ENCODE measurements around the gene NSMCE1.
"Not testable (repeated sequence)": the region's sequence is repeated elsewhere in the genome, so short reads cannot be mapped to it uniquely, and the experiment has no call there.

Gene NSMCE1

DNA sequence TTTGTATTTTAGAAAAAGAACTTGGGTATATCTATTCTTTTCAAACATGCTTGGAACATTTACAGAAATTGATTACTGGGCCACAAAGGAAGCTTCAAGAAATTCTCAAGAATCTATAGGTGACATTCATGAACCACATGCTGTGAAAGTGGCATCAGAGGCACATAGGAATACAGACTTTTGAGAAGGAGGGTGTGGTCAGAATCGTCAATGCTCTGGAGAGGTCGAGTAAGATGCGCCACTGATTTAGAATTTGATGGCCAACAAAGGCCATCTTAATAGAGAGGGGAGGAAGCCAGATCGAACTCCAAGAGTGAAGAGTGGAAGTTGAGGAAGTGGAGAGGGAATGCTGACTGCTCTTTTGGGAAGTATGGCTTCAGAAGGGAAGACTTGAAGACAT, 3.5 kb upstream of the NSMCE1 start:
- no peak for DNase-seq (ENCODE audit: low read depth, low spot score)

DNA sequence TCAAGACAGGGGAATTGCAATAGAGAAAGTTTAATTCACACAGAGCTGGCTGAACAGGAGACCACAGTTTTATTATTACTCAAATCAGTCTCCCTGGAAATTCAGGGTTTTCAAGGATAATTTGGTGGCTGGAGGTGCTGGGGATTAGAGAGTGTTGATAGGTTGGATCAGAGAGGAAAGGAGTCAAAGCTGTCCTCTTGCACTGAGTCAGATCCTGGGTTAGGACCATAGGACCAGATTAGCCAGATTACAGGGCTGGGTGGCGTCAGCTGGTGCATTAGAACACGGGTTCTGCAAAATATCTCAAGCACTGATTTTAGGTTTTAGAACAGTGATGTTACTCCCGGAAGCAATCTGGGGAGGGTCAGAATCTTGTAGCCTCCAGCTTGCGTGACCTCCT, 1.8 kb upstream of the NSMCE1 start:
- no peak for DNase-seq (ENCODE audit: low read depth, low spot score)

DNA sequence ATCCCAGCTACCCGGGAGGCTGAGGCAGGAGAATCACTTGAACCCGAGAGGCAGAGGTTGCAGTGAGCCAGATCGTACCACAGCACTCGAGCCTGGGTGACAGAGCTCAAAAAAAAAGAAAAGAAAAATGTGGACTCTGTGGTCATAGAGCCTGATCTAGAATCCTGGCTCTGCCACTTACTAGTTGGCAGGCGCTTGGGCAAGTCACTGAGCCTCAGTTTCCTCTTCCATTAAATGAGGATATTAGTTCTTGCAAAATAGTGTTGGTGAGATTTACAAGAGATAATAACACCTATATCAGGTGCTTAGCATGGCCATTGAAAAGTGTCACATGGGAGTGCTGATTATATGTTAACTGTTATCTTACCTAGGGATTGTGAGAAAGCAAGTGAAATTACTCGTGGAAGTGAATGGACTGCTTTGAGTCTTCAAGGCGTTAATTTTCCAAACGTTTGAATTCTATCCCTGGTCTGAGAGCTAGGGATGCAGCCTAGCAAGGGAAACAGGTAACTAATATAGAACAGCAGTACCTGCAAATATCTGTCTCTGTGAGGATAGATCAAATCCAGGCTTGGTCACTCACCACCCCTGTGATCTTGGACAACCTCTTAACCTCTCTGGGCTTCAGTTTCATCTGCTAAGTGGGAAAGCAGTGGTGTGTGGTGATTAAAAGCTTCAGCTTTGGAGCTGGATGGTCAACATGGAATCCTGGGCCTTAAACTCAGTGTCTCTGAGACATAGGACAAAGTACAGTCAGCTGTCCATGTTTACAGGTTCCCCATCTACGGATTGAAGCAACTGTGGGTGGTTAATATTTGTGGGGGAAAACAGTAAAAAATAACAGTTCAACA, 953 bp upstream of the NSMCE1 start:
- DNase-seq (ENCODE audit: low read depth, low spot score), result no peak

- no peak for DNase-seq (ENCODE audit: low read depth, low spot score)
Observed at GRCh38 chr16:27267037-27267677, 1.4 kb downstream of the NSMCE1 start.

GRCh38 chr16:27265982-27266381, 2.6 kb downstream of the NSMCE1 start:
- DNase-seq (ENCODE audit: low read depth, low spot score), result no peak

- DNase-seq (ENCODE audit: low read depth, low spot score), result no peak
Observed at GRCh38 chr16:27264151-27264550, 4.4 kb downstream of the NSMCE1 start.

GRCh38 chr16:27262904-27263423, 5.6 kb downstream of the NSMCE1 start:
- not testable (repeated sequence) for DNase-seq (ENCODE audit: low read depth, low spot score)

DNA sequence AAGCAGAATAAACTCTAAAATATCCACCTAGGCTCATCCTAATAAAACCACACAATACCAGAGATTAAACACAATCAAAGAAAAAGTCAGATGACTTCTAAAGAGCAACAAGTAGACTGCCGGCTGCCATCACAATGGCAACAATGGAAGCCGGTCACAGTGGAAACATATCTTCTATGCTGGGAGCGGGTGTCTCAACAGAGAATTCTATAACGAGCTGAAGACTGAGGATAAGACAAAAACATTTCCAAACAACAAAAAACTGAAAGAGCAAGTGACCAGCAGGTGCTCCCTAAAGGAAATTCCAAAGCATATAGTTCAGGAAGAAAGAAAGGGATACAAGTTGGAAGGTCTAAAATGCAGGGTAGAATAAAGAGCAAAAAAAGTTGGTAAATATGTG, 8.9 kb downstream of the NSMCE1 start:
- DNase-seq (ENCODE audit: low read depth, low spot score), result no peak

DNA sequence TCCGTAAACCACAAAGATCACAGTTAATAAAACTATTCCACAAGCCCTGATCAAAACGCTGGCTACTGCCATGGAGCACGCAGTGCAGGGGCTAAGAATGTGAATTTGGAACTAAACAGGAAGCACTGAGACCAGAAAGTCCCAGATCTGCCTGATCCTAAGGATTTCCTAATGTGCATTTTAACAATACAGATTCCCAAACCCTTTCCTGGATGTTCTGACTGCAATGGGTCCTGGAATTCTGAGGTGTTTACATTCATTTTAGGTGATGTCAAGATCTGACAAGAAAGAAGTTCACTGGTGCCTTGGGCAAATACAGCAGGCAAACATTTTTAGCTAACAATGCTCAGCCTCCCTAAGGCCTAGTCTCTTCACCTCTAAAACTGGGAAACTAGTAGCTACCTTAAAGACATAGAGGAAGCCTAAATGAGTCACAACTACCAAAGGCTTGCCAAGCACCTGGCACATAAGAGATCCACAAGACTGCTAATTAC, 10.3 kb downstream of the NSMCE1 start:
- DNase-seq (ENCODE audit: low read depth, low spot score), result no peak

DNA sequence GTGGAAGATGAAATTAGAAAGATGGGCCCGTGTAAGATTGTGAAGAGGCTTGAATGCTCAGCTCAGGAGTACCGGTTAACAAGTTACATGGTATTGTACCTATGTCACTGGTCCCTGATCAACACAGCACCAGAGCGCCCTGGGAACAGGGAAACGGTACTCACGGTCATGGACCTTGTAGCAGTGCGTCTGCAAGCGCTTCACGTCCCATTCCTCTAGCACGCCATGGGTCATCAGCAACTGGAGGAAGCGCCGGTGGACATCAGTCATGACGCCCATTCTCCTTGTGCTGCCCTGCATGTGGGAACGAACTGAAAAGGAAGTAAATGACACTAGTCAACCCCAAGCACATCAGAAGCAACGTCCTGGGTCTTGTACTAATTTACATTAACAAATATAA, 11.3 kb downstream of the NSMCE1 start:
- DNase-seq (ENCODE audit: low read depth, low spot score), result no peak

DNA sequence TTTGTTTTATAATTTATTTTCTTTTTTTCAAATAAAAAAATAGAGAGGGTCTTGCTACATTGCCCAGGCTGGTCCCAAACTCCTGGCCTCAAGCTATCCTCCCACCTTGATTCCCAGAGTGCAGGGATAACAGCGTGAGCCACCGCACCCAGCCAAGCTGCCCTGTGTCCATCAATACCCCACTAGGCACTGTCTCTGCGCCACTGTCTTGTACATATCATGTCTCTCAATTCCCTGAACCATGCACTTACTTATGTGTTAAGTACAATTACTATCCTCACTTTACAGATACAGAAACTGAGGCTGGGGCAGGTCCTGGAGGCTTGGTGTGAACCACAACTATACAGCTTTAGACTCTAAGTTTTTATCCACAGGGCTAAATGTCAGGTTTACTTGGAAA, 11.7 kb downstream of the NSMCE1 start:
- DNase-seq (ENCODE audit: low read depth, low spot score), result no peak

- DNase-seq (ENCODE audit: low read depth, low spot score), result no peak
Observed at GRCh38 chr16:27254262-27254811, 14.2 kb downstream of the NSMCE1 start.

- peak; percentile 49 for DNase-seq (ENCODE audit: low read depth, low spot score)
Observed at GRCh38 chr16:27253526-27253930, 15.0 kb downstream of the NSMCE1 start.

DNA sequence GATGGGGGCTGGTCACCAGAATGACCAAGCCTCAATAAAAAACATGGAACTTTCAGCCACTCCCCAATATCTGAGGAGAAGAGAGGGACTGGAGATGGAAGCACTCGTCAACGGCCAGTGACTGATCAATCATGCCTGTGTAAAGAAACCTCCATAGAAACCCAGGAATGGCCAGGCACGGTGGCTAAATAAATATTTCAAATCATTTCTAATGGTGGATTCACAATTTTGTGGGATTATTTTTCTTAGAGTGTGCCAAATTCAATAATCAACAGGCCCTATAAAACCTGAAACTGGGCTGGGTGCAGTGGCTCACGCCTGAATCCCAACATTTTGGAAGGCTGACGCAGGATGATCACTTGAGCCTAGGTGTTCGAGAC, 16.4 kb downstream of the NSMCE1 start:
- no peak for DNase-seq (ENCODE audit: low read depth, low spot score)

GRCh38 chr16:27251541-27252205, 16.9 kb downstream of the NSMCE1 start:
- DNase-seq (ENCODE audit: low read depth, low spot score), result no peak

DNA sequence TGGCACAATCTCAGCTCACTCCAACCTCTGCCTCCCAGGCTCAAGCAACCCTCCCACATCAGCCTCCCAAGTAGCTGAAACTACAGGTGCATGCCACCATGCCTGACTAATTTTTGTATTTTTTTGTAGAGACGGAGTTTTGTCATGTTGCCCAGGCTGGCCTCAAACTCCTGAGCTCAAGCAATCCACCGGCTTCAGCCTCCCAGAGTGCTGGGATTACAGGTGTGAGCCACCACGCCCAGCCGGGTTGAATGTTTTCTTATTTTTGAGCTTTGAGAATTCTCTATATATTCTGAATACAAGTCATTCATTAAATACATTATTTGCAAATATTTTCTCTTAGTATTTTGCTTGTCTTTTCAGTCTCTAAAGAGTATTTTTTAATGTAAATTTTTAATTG, 19.7 kb downstream of the NSMCE1 start:
- not testable (repeated sequence) for DNase-seq (ENCODE audit: low read depth, low spot score)

GRCh38 chr16:27248036-27248435, 20.5 kb downstream of the NSMCE1 start:
- DNase-seq (ENCODE audit: low read depth, low spot score), result no peak

- DNase-seq (ENCODE audit: low read depth, low spot score), result not testable (repeated sequence)
Observed at GRCh38 chr16:27247076-27247475, 21.5 kb downstream of the NSMCE1 start.

- DNase-seq (ENCODE audit: low read depth, low spot score), result no peak
Observed at GRCh38 chr16:27246439-27246838, 22.1 kb downstream of the NSMCE1 start.

GRCh38 chr16:27245276-27246172, 23.0 kb downstream of the NSMCE1 start:
- no peak for DNase-seq (ENCODE audit: low read depth, low spot score)

DNA sequence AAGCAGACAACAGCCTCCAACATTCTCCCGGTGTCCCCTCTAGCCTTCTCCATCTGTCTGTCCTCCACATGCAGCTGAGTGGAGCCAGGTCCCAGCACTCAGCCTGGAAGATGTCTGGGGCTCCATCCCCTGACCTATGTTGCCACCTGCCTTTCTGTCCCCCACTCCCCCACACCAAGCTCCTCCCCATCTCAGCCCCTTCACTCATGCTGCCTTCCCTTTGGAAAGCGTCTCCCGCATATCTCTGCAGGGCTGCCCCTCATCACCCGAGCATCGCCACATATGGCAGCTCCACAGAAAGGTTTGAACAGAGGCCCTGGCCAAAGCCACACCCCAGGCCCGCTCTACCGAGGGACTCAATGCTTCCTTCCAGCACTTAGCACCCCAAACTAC, 24.2 kb downstream of the NSMCE1 start:
- no peak for DNase-seq (ENCODE audit: low read depth, low spot score)

Data from smooth muscle cell of the brain vasculature (primary cell).